ENCODE measurements around the gene ACTL10. TPM values are rescaled to one million over a fixed set of nuclear protein-coding genes. Genes with fewer than 3 reads are reported as not detected.

The ACTL10 gene
- total RNA-seq, 1 donor from 2014 or later, result 2.2 TPM

DNA sequence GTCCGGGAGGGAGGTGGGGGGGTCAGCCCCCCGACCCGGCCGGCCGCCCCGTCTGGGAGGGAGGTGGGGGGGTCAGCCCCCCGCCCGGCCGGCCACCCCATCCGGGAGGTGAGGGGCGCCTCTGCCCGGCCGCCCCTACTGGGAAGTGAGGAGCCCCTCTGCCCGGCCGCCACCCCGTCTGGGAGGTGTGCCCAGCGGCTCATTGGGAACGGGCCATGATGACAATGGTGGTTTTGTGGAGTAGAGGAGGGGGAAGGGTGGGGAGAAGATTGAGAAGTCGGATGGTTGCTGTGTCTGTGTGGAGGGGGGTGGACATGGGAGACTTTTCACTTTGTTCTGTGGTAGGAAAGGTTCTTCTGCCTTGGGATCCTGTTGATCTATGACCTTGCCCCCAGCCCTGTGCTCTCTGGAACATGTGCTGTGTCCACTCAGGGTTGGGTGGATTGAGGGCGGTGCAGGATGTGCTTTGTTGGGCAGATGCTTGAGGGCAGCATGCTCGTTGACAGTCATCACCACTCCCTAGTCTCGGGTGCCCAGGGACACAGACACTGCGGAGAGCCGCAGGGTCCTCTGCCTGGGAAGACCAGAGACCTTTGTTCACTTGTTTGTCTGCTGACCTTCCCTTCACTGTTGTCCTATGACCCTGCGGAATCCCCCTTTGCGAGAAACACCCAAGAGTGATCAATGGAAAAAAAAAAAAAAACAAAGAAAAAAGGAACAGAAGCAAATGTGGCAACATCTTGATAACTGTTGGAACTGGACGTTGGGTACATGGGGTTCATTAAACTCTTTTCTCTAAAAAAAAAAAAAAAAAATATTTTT, 35.1 kb downstream of the ACTL10 start:
- DNase-seq (ENCODE audit: low read depth), result no peak
- TF ChIP-seq, protein P1, sequence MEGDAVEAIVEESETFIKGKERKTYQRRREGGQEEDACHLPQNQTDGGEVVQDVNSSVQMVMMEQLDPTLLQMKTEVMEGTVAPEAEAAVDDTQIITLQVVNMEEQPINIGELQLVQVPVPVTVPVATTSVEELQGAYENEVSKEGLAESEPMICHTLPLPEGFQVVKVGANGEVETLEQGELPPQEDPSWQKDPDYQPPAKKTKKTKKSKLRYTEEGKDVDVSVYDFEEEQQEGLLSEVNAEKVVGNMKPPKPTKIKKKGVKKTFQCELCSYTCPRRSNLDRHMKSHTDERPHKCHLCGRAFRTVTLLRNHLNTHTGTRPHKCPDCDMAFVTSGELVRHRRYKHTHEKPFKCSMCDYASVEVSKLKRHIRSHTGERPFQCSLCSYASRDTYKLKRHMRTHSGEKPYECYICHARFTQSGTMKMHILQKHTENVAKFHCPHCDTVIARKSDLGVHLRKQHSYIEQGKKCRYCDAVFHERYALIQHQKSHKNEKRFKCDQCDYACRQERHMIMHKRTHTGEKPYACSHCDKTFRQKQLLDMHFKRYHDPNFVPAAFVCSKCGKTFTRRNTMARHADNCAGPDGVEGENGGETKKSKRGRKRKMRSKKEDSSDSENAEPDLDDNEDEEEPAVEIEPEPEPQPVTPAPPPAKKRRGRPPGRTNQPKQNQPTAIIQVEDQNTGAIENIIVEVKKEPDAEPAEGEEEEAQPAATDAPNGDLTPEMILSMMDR (conservative IDR thresholded peaks at IDR 0.05; ENCODE audit: low read depth, low read length), result no peak
- no peak overlapping the region for H3K4me3 ChIP-seq (ENCODE audit: low read depth, low read length)

DNA sequence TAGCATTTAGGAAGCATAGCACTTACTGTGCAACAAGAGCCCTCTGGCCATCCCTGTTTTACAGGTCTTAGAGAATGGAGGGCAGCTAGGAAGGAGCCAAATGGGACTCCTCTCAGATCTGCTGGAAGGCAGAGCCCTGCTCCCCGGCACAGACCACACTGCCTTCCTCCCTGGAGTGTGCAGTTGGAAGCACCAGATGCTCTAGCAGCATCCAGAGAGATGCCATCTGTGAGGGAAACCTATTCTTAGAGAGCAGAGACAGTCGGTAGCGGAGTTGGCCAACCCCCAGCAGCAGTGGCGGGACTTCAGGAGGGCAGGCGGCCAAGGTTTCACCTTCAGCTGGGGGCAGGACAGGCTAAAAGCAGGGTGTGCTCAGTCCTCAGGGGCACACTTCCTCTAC, 36.1 kb downstream of the ACTL10 start:
- TF ChIP-seq, protein P1 (conservative IDR thresholded peaks at IDR 0.05; ENCODE audit: low read depth, low read length), result no peak
- H3K4me3 ChIP-seq (ENCODE audit: low read depth, low read length), result no peak overlapping the region
- DNase-seq (ENCODE audit: low read depth), result no peak

DNA sequence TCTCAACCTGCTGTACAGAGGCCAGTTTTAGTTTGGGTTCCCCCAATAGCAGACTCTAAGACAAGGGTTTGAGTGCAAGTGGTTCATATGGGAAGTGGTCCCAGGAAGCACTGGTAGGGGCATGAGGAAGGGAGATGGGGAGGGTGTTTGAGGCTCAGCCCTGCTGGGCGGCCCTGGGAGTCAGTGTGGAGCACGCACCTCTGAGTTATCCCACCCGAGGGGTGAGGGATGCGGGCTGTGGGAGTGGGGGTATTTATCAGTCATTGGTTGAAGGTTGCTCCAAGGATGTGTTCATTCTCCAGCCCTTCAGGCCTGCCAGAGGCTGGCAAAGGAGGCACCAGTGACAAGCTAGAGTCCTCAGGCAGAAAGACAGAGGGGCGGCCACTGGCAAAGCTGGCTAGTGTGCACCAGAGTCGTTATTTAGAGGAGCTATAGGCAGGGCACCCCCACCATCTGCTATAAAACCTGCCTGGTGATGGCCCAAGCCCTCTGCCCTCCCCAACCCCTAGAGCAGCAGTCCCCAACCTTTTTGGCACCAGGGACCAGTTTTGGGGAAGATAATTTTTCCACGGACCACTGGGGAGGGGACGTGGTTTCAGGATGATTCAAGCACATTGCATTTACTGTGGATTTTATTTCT, 36.9 kb downstream of the ACTL10 start:
- TF ChIP-seq, protein P1 (conservative IDR thresholded peaks at IDR 0.05; ENCODE audit: low read depth, low read length), result no peak
- H3K4me3 ChIP-seq (ENCODE audit: low read depth, low read length), result no peak overlapping the region
- no peak for DNase-seq (ENCODE audit: low read depth)

- TF ChIP-seq, protein P1 (conservative IDR thresholded peaks at IDR 0.05; ENCODE audit: low read depth, low read length), result no peak
- no peak for DNase-seq (ENCODE audit: low read depth)
- H3K4me3 ChIP-seq (ENCODE audit: low read depth, low read length), result no peak overlapping the region
Observed at GRCh38 chr20:33704197-33704924, 37.6 kb downstream of the ACTL10 start.

DNA sequence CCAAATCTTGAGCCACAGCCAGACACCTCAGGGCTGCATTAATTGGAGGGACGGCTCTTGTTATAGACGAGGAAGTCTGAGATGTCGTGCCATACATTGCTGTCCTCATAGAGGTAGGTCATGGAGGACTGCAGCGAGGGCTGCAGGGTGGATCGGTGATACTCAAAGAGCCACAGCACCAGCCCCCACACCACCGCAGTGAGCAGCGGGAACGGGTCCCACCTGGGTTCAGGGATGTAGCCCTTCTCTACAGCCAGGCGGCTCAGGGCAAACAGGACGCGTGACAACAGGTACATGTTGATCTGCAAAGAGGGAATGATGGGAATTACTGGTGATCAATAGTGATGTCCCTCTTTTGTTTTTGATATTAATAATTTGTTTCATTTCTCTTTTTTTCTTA, 40.9 kb downstream of the ACTL10 start:
- TF ChIP-seq, protein P1 (conservative IDR thresholded peaks at IDR 0.05; ENCODE audit: low read depth, low read length), result no peak
- DNase-seq (ENCODE audit: low read depth), result no peak
- no peak overlapping the region for H3K4me3 ChIP-seq (ENCODE audit: low read depth, low read length)

GRCh38 chr20:33709398-33709797, 42.7 kb downstream of the ACTL10 start:
- DNase-seq (ENCODE audit: low read depth), result no peak
- TF ChIP-seq, protein P1 (conservative IDR thresholded peaks at IDR 0.05; ENCODE audit: low read depth, low read length), result no peak
- H3K4me3 ChIP-seq (ENCODE audit: low read depth, low read length), result no peak overlapping the region

All from epithelial cell of proximal tubule (primary cell).